ENCODE data around the gene PEPD. TPM values are rescaled to one million over a fixed set of nuclear protein-coding genes. Genes with fewer than 3 reads are reported as not detected.

Gene PEPD
- total and polyA plus RNA-seq, 2 donors (not counting 3 experiments of a cell fraction or from before 2014, with no cell fraction given), result 73.7 to 126 TPM

DNA sequence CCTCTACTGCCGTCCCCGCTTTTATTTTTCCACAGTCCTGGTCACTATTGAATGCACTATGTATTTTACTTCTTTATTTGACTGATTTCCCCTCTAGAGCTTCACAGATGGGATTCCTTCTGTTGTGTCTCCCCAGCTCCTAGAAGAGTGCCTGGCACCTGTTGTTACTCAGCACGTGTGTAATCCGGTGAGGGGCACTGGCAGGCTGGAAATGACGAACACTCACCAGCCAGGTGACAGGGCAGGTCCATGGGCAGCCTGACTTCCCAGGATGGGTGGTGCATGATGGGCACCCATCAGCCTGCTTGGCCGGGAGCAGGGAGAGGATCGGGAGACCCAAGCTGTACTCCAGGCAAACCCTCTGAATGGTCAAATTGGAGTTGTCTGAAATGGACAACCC, 80.9 kb downstream of the PEPD start:
- intact Hi-C loops (cut with micrococcal nuclease), result no loop called here
- H4K20me1 ChIP-seq (replicated peaks; ENCODE audit: control insufficient read depth, extremely low read depth, insufficient read depth, low read length), result no peaks in the 10 kb centered on the region
- H3K9me3 ChIP-seq (replicated peaks; ENCODE audit: control insufficient read depth, insufficient read depth, low read length), result no peaks in the 10 kb centered on the region
- no peak for FAIRE-seq
- H3K9ac ChIP-seq (replicated peaks; ENCODE audit: extremely low read depth, insufficient read depth, low read length), result no peak overlapping the region
- DNase-seq (ENCODE audit: low read depth, low spot score), result no peak
- no peaks in the 10 kb centered on the region for H3K9me1 ChIP-seq (replicated peaks; ENCODE audit: control insufficient read depth, extremely low read depth, insufficient read depth, low read length)
- H3K36me3 ChIP-seq (ENCODE audit: control insufficient read depth in 2 of 2, extremely low read depth in 1 of 2, insufficient read depth in 2 of 2, low read length in 2 of 2), result no peaks in the 10 kb centered on the region
- no peak for TF ChIP-seq MAX (IDR thresholded peaks at IDR 0.05; ENCODE audit: insufficient read depth, insufficient read length)
- H3K4me3 ChIP-seq (replicated peaks in 1 of 3; ENCODE audit: insufficient read depth in 1 of 3, low read depth in 1 of 3, low read length in 3 of 3), result no peak overlapping the region
- no peaks in the 10 kb centered on the region for H3K79me2 ChIP-seq (ENCODE audit: control insufficient read depth, insufficient read depth, low read length)
- H3K4me1 ChIP-seq (ENCODE audit: control insufficient read depth, extremely low read depth, insufficient read depth, low read length), result no peaks in the 10 kb centered on the region
- POLR2A ChIA-PET, result no interaction called here
- H2AFZ ChIP-seq (ENCODE audit: low read depth, low read length), result no peak overlapping the region
- dilution Hi-C loops (cut with MboI; ENCODE audit: extremely low pct_ligation_motif_present, low sequenced_read_pairs), result no loop called here
- H3K27me3 ChIP-seq (ENCODE audit: control insufficient read depth in 2 of 2, insufficient read depth in 2 of 2, low read length in 2 of 2), result no peaks in the 10 kb centered on the region
- H3K27ac ChIP-seq (ENCODE audit: insufficient read depth, low read depth, low read length), result no peak overlapping the region
- CTCF ChIA-PET, result no interaction called here
- BruUV-seq (replicated peaks), result no TSS peak
- H3K4me2 ChIP-seq (ENCODE audit: insufficient read depth, low read length), result no peak overlapping the region

- CTCF ChIA-PET, result interaction anchor here (1.1 kb wide), 1 partner anchor 10 kb away, joined by 5 read pairs; no protein-coding TSS in a partner anchor
- POLR2A ChIA-PET, result no interaction called here
- Histone ChIP-seq H3K4me2 (ENCODE audit: insufficient read depth, low read length) (no peak overlapping the region), H3K79me2 (ENCODE audit: control insufficient read depth, insufficient read depth, low read length) (no peaks in the 10 kb centered on the region), H3K27ac (ENCODE audit: insufficient read depth, low read depth, low read length) (no peak overlapping the region), H3K27me3 (ENCODE audit: control insufficient read depth in 2 of 2, insufficient read depth in 2 of 2, low read length in 2 of 2) (no peaks in the 10 kb centered on the region), H3K4me3 (replicated peaks in 1 of 3; ENCODE audit: insufficient read depth in 1 of 3, low read depth in 1 of 3, low read length in 3 of 3) (no peak overlapping the region), H3K4me1 (ENCODE audit: control insufficient read depth, extremely low read depth, insufficient read depth, low read length) (peaks cover 2% of the 10 kb centered on the region), H2AFZ (ENCODE audit: low read depth, low read length) (no peak overlapping the region), H3K9me3 (replicated peaks; ENCODE audit: control insufficient read depth, insufficient read depth, low read length) (no peaks in the 10 kb centered on the region), H3K36me3 (ENCODE audit: control insufficient read depth in 2 of 2, extremely low read depth in 1 of 2, insufficient read depth in 2 of 2, low read length in 2 of 2) (no peaks in the 10 kb centered on the region), H4K20me1 (replicated peaks; ENCODE audit: control insufficient read depth, extremely low read depth, insufficient read depth, low read length) (no peaks in the 10 kb centered on the region), H3K9ac (replicated peaks; ENCODE audit: extremely low read depth, insufficient read depth, low read length) (no peak overlapping the region), H3K9me1 (replicated peaks; ENCODE audit: control insufficient read depth, extremely low read depth, insufficient read depth, low read length) (no peaks in the 10 kb centered on the region)
- no TSS peak for BruUV-seq (replicated peaks)
- intact Hi-C loops (cut with micrococcal nuclease), result no loop called here
- DNase-seq (ENCODE audit: low read depth, low spot score) (no peak), FAIRE-seq (no peak)
- dilution Hi-C loops (cut with MboI; ENCODE audit: extremely low pct_ligation_motif_present, low sequenced_read_pairs), result no loop called here
- no peak for TF ChIP-seq EZH2 (IDR thresholded peaks at IDR 0.05; ENCODE audit: borderline replicate concordance, low read depth, low read length, severe bottlenecking)
- TF ChIP-seq MYC (IDR thresholded peaks at IDR 0.05; ENCODE audit: low read depth, low read length), result no peak
- TF ChIP-seq JUN (IDR thresholded peaks at IDR 0.05; ENCODE audit: borderline replicate concordance, insufficient read depth, insufficient read length, low read depth), result no peak
- TF ChIP-seq CTCF (IDR thresholded peaks at IDR 0.05; ENCODE audit: extremely low read depth in 1 of 2, insufficient read depth in 1 of 2, low read depth in 1 of 2, low read length in 2 of 2), result no peak
- TF ChIP-seq POLR2AphosphoS5 (IDR thresholded peaks at IDR 0.05; ENCODE audit: insufficient read depth, low read depth, low read length), result no peak
- no peak for TF ChIP-seq FOS (IDR thresholded peaks at IDR 0.05; ENCODE audit: borderline replicate concordance, insufficient read depth, low read length)
- no peak for TF ChIP-seq POLR2A (IDR thresholded peaks at IDR 0.05; ENCODE audit: low read depth, low read length)
- TF ChIP-seq MAX (IDR thresholded peaks at IDR 0.05; ENCODE audit: insufficient read depth, insufficient read length), result no peak
- no peak for TF ChIP-seq GATA2 (IDR thresholded peaks at IDR 0.05; ENCODE audit: insufficient read depth, insufficient read length, low read depth, low read length)
Measured at GRCh38 chr19:33440241-33440640, 81.3 kb downstream of the PEPD start.
